Omental fat pad (tissue), 4 donors: ENCODE results near the gene AGMO. TPM values are rescaled to one million over a fixed set of nuclear protein-coding genes. Genes with fewer than 3 reads are reported as not detected.

Experiments used
- ATAC-seq: fragments of 150-250 bp; one replicate; pipeline ENCODE4 v1.9.1; 2016; ENCODE audit warnings: mild to moderate bottlenecking, moderate library complexity; ENCODE audit not compliant: low FRiP score
- DNase-seq: peaks from one replicate; pipeline ENCODE4 v3.0.0-alpha.2; 2019; ENCODE audit warnings: low spot score
- total RNA-seq, 4 donors: library from RNA; depleted of rRNA; stranded (reverse); fragments of >200 nt; gene quantifications; one replicate each; pipeline ENCODE4 v1.1.0, GENCODE V29; 2016
- TF ChIP-seq, protein P1 (sequence below), 3 donors: fragments of 450-650 bp; IDR thresholded peaks; one replicate each; pipeline ENCODE4 v1.5.1; 2016 to 2017; ENCODE audit warnings: antibody characterized with exemption in 3 of 3, mild to moderate bottlenecking in 3 of 3, moderate library complexity in 2 of 3

Gene AGMO
- total RNA-seq, 4 donors from 2014 or later: 2.2 to 21.1 (median 3.9) TPM

DNA sequence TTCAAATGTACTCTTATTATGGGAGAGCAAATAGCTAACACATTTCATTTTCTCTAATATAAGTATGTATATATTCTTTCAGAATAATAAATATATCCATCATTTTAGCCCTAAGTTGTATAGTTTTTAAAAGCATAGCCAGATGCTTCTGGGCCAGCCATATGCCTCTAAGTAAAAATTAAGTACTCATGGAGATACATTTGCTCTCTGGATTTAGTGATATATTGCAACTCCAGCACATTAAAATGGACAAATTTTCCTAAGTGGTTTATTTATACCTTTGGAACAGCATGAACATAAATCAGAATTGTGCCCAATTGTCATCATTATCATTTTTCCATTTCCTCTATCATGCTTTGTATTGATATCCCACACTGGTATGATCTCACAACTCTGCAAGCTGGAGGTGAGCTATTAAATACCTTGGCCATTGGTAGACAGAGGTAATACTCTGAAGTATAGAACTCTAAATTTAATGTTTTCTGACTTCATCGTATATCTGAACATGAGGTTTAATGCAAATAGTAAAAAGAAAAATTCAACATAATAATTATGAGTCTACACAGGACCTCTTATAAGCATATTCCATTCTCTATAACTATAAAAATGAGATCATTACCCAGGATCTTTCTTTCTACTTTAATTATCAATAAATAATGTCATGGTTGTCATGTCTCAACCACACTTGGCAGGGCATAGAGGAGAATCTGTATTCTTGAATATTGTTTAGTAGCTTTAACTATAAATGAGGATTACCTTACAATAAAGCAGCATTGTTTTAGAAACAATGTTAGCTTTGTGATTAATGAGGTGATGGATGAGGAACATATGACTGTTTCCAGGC is 90.8 kb downstream of the AGMO start:
- TF ChIP-seq, protein P1, sequence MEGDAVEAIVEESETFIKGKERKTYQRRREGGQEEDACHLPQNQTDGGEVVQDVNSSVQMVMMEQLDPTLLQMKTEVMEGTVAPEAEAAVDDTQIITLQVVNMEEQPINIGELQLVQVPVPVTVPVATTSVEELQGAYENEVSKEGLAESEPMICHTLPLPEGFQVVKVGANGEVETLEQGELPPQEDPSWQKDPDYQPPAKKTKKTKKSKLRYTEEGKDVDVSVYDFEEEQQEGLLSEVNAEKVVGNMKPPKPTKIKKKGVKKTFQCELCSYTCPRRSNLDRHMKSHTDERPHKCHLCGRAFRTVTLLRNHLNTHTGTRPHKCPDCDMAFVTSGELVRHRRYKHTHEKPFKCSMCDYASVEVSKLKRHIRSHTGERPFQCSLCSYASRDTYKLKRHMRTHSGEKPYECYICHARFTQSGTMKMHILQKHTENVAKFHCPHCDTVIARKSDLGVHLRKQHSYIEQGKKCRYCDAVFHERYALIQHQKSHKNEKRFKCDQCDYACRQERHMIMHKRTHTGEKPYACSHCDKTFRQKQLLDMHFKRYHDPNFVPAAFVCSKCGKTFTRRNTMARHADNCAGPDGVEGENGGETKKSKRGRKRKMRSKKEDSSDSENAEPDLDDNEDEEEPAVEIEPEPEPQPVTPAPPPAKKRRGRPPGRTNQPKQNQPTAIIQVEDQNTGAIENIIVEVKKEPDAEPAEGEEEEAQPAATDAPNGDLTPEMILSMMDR (IDR thresholded peaks at IDR 0.05): no peak
- DNase-seq (no peak), ATAC-seq (no peak)

DNA sequence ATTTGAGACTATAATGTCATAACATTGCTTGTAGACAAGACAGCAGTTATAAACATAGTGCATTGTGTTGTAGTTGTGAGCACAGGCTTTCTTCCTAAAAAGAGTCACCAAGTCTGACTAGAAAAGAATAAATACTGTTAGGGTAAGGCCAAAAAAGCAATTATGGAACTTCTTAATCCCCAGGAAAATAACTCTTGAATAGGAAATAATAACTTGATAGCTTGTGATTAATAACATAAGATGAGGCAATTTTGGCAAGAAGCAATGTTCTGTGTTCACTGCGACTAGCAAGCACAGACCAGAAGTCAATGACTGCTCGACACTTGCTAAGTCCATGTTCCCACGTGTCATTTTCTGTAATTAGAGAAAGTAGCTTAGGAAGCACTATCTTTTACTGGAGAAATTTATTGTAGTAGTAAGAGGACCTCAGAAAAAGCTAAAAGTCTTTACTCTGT is 97.1 kb downstream of the AGMO start:
- TF ChIP-seq, protein P1 (IDR thresholded peaks at IDR 0.05): no peak
- ATAC-seq (no peak), DNase-seq (no peak)

DNA sequence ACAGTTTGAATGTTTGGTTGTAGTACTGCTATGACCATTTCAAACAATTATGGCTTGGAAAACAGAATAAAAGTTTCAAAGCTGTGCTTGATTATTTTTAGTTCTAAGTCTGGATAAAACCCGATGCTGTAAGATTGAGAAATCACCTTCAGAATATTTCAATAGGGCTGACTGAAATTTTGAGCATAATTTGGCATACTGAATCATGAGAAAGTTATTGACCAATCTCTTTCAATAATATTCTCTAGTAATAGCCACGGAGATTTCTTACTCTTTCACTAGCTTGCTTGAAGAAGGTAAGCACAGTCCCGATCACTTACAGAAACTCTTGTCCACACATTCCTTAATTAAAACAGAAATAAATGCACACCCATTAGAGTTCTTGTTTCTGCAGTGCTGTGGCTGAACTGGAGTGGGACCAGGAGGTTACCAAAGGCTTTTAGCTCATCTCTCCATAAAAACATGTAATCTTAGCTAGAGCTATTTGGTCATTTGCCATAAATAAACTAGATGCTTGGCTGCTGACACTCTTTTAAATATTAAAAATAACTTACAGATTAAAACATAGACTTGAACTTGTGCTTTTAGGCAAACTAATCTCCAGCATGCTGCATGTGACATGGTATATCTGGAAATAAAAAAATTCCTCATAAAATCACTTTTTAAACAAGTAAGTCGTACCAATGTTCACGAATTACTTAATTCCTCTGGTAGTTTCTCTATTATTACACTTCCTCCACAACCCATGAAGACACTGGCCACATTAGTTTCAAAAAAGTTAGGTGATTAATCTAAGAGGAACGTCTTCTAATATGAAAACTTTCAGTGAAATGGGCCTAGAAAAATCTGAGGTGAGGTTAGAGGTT is 97.8 kb downstream of the AGMO start:
- ATAC-seq (no peak), DNase-seq (no peak)
- TF ChIP-seq, protein P1 (IDR thresholded peaks at IDR 0.05): no peak

DNA sequence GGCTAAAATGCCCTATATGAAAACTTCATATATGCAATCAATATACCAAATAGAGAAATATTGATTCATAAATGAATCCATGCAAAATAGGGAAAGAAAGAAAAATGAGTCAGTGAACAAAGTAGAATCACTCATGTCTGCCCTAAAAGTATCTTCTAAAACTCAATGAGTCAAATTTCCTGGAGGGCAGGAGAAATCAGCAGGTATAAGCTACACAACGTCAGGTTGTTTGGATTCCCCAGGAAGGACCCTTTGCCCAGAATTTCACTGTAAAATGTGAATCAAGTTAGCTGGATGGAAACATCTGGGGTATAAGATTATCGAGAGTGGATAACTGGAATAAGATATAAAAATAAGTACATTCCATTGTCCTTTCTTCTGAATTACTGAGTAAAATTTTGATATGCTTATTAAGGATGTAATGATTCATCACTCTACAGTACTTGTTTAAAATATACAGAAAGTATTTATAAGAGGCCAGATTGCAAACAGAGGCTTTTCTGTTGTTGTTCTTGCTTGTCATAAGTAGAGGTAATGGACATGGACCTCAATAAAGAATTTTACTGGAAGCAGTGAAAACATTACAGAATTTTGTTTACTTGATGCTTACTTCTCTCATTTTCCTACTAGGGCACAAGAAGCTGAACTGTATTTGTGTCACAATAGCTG is 99.0 kb downstream of the AGMO start:
- DNase-seq (no peak), ATAC-seq (no peak)
- TF ChIP-seq, protein P1 (IDR thresholded peaks at IDR 0.05): no peak

DNA sequence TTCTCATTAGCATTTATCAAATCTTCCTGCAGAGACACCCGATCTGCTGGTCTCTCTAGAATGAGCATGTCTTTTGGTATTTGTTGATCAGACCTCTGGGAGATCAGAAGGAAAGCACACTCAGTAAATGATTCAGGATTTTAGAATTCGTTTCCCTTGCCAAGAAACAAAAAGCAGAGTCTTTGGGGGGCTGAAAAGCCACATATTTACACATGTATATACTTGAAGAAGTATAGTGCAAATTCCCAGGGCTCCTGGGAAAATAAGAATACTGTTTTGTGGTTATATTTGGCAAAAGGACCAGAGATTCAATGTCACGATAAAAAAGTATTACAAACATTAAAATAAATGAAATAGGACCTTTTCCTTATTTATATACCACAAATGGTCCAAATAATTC is 100.2 kb downstream of the AGMO start:
- ATAC-seq: no peak
- DNase-seq: no peak
- TF ChIP-seq, protein P1 (IDR thresholded peaks at IDR 0.05): no peak

DNA sequence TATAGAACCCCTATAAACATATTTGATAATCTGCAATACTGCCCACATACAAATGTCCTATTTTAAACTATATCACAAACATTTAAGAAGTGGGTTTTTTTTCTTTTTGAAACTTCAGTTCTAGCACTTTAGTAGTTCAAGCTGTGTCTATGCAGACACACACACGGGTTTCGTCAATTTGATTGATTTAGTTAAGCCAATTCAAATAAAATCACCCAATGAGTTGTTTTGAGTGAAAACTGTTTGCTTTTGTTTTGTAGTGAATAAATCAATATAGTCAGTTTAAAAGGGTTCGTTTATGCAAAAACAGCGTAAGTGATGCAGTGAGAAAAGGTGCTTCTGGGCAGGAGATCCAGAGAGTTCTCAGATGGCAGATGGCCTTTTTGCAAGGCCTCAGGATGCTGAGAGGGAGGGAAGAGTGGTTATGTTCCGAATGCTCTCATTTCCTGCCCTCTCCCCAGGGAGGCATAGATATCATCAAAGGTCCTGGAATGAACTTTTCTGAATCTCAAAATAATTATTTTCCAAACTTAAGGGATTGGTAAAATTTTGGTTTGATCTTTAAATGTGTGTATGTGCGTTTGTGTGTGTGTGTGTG is 102.7 kb downstream of the AGMO start:
- no peak for ATAC-seq

More for the DNA sequence above, 102.7 kb downstream of the AGMO start:
- TF ChIP-seq, protein P1 (IDR thresholded peaks at IDR 0.05): no peak
- no peak for DNase-seq
